HG03064 (cell line): ENCODE measurements around the gene OMA1.
"Not testable (repeated sequence)": the region's sequence is repeated elsewhere in the genome, so short reads cannot be mapped to it uniquely, and the experiment has no call there.

Source experiments
- ATAC-seq: cut with Tn5 transposase; IDR thresholded peaks from one replicate; pipeline ENCODE4 v1.9.1; 2021; ENCODE audit warnings: low read depth; ENCODE audit not compliant: unreplicated experiment

Gene OMA1

GRCh38 chr1:58546520-58547308, at the start of gene OMA1:
TSS of gene OMA1 (minus strand) at chr1:58546726. CDS start at chr1:58539294, 7,432 bp downstream.
- peak; percentile 96 for ATAC-seq

DNA sequence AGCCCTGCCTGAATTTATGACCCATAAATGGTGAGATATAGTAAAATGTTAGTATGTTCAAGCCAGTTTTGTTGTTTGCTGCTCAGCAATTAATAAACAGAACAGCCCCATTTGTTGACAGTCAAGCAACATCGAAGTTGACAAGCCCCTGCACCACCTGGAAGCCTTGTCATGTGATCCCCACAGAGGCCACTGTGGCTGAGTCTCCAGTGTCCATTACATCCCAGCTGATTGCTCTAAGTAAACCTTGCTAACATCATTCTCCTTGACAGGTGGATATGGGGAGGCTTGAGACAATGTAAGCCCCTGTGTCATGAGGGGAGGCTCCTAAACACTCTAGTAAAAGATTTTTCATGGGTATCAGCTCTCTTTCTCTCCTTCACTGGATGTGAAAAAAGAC, 48.0 kb upstream of the OMA1 start:
- no peak for ATAC-seq

- ATAC-seq = no peak
Measured at GRCh38 chr1:58592522-58593134, 46.1 kb upstream of the OMA1 start.

- ATAC-seq = no peak
Measured at GRCh38 chr1:58591806-58592205, 45.3 kb upstream of the OMA1 start.

- ATAC-seq = no peak
Measured at GRCh38 chr1:58590019-58590418, 43.5 kb upstream of the OMA1 start.

- no peak for ATAC-seq
Measured at GRCh38 chr1:58588396-58588795, 41.9 kb upstream of the OMA1 start.

DNA sequence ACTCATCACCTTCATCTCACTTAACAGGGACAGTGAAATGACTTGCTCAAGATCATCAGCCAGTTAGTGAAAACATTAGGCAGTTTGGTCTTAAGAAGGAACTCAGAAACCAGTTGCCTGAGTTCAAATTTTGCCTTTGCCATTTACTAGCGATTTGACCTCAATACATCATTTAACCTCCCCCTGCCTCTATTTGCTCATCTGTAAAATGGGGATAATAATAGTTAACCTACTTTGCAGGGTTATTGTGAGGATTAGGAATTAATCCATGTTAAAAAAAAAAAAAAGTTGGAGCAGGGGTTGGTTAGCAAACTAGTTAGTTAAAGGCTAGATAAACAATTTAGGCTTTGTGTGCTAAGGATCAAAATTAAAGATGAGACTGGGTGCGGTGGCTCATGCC, 41.1 kb upstream of the OMA1 start:
- no peak for ATAC-seq

DNA sequence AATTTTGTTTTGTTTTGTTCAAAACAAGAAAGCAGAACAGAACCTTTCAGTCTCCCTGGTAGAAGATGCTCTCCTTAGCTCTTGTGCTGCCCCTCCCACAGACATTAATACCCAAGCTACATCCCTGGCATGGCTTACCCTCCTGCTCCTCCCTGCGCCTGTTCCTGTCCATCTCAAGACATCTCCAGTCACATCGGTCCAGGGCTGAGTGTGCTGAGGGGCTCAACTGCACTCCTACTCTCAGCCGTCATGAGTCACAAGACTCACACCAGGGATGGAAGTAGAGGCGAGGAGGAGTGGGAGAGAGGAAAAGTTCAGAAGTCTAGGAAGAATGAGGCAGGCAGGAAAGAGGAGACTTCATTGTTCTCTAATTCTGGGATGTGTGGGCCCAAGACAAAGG, 39.7 kb upstream of the OMA1 start:
- ATAC-seq = no peak

- no peak for ATAC-seq
Measured at GRCh38 chr1:58585581-58586151, 39.1 kb upstream of the OMA1 start.

GRCh38 chr1:58585166-58585565, 38.6 kb upstream of the OMA1 start:
- ATAC-seq = no peak

- ATAC-seq = no peak
Measured at GRCh38 chr1:58584082-58584895, 37.8 kb upstream of the OMA1 start.

- no peak for ATAC-seq
Measured at GRCh38 chr1:58583496-58583895, 37.0 kb upstream of the OMA1 start.

GRCh38 chr1:58582143-58582542, 35.6 kb upstream of the OMA1 start:
- ATAC-seq = not testable (repeated sequence)

GRCh38 chr1:58581641-58582040, 35.1 kb upstream of the OMA1 start:
- ATAC-seq = no peak

- no peak for ATAC-seq
Measured at GRCh38 chr1:58580186-58580585, 33.7 kb upstream of the OMA1 start.

DNA sequence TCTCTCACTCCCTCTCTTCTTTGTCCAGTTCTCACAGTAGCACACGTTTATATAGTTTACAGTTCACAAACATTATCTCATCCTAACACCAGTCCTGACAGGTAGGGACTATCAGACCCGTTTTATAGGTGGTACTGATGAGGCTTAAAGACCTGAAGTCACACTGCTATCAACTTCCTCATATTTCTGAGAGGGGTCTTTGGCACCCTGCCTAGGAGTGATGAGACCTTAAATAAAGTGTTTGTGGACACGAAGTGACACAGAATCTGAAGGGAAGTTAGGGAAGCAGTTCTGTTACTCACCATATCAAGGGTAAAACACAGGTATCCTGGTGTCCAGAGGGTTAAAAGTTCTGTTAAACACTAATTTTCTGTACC, 31.1 kb upstream of the OMA1 start:
- ATAC-seq = no peak

GRCh38 chr1:58576727-58577653, 30.5 kb upstream of the OMA1 start, which contains the start of gene TACSTD2:
TSS of gene TACSTD2 (minus strand) at chr1:58577252. CDS start at chr1:58577156, 96 bp downstream.
- ATAC-seq = no peak

DNA sequence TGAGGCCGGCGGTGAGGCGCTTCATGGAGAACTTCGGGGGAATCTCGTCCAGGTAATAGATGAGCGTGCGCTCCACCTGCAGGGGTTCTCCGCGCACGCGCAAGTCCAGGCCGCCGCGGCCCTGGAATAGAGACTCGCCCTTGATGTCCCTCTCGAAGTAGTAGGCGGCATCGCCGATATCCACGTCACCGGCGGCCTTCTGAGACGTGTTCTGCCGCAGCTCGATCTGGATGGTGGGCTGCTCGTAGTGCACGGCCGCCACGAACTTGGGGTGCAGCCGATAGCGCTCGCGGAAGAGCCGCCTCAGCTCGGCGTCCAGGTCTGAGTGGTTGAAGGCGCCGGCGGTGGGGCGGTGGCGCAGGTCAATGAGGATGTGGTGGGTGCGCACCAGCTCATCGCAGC, 29.8 kb upstream of the OMA1 start:
- no peak for ATAC-seq

DNA sequence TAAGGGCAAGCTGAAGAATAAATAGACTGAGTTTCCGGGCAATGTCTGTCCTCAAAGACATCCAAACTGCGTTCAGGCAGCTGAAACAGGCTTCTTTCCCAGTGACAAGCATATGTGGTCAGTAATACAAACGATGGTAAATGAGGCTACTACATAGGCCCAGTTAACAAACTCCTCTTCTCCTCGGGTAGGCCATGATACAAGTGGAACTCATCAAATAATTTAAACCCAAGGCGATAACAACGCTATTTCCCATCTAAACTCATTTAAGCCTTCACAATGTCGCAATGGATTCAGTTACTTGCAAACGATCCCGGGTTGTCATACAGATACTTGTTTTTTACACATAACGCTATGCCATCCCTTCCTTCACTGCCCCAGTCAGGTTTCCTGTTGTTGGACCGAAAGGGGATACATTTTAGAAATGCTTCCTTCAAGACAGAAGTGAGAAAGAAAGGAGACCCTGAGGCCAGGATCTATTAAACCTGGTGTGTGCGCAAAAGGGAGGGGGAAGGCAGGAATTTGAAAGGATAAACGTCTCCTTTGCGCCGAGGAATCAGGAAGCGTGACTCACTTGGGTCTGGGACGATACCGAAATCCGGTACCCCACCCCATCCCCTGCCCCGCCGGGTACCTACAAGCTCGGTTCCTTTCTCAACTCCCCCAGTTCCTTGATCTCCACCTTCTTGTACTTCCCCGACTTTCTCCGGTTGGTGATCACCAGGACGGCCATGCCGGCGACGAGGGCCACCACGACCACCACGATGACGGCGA, 29.2 kb upstream of the OMA1 start:
- no peak for ATAC-seq
